Right lobe of liver (tissue), 6 donors: ENCODE results near the gene BTF3. TPM values are rescaled to one million over a fixed set of nuclear protein-coding genes. Genes with fewer than 3 reads are reported as not detected.

Source experiments
- ATAC-seq, 4 donors: fragments of 200-7000 bp; cut with Tn5 transposase; one replicate each; pipeline ENCODE4 v1.9.1; 2020; ENCODE audit warnings: mild to moderate bottlenecking in 4 of 4, moderate library complexity in 4 of 4
- DNase-seq, 3 donors: peaks; one replicate each; pipeline ENCODE4 v3.0.0-alpha.2; 2020
- H3K27ac ChIP-seq, 3 donors: fragments of 200-600 bp; one replicate each; pipeline ENCODE4 v1.8.0; 2022
- H3K27me3 ChIP-seq, 2 donors: fragments of 200-600 bp; one replicate each; pipeline ENCODE4 v1.8.0; 2022
- H3K36me3 ChIP-seq, 4 donors: fragments of 200-600 bp; sonication (generic) in 1 of 4; one replicate each; pipeline versions ENCODE4 v1.5.1 to v1.8.0; 2017 to 2022; ENCODE audit warnings: control low read depth in 1 of 4
- H3K4me1 ChIP-seq, 4 donors: fragments of 200-600 bp; sonication (generic) in 1 of 4; one replicate each; pipeline versions ENCODE4 v1.5.1 to v1.8.0; 2017 to 2022; ENCODE audit warnings: control low read depth in 1 of 4
- H3K4me3 ChIP-seq, 3 donors: fragments of 200-600 bp; one replicate each; pipeline ENCODE4 v1.8.0; 2022
- H3K9me3 ChIP-seq, 4 donors: fragments of 200-600 bp; sonication (generic) in 1 of 4; one replicate each; pipeline versions ENCODE4 v1.5.1 to v1.8.0; 2017 to 2022; ENCODE audit warnings: control low read depth in 1 of 4
- CTCF ChIP-seq, 4 donors: fragments of 200-600 bp in 3 of 4; fragments of 450-650 bp in 1 of 4; IDR thresholded peaks; one replicate each; pipeline versions ENCODE4 v1.5.1 to v1.8.0; 2016 to 2022; ENCODE audit warnings: antibody characterized with exemption in 4 of 4, mild to moderate bottlenecking in 2 of 4
- POLR2A ChIP-seq: fragments of 450-650 bp; IDR thresholded peaks from one replicate; pipeline ENCODE4 v1.6.1; 2017; ENCODE audit warnings: antibody characterized with exemption, mild to moderate bottlenecking
- WGBS: methylation state at CpG from one replicate; pipeline ENCODE4 v1.1.6; 2018; ENCODE audit warnings: low coverage, low lambda C conversion rate; ENCODE audit not compliant: insufficient coverage; ENCODE audit errors: missing lambda C conversion rate; 5-methylcytosine and 5-hydroxymethylcytosine counted together
- intact Hi-C, 2 donors: fragments of 100-400 bp; cut with DNase I; formaldehyde crosslinking; loops; one replicate each; pipeline versions ENCODE4 v1.11.2 to v1.14.1; 2022
- total RNA-seq, 6 experiments: library from RNA; depleted of rRNA in 2 of 6; stranded (reverse); fragments of >200 nt in 2 of 6; fragmentation: NEBNext Ultra II Directional in 3 of 6; extraction: Animal tissue kit (Norgen Biotek cat#: 25700) in 3 of 6; gene quantifications; one replicate each; pipeline versions ENCODE4 v1.1.0 to v1.2.4, GENCODE V29; 2016 to 2023
- donor health status: DM: no; HTN: yes; CAD: no.
- donor health status: DM: no; HTN: no; CAD: no.
- donor health status: DM: no; HTN: no; CAD: no.
- donor health status: DM: no; HTN: yes; CAD: no.
- donor health status: DM: no; HTN: yes; CAD: no.

Gene BTF3
- total RNA-seq, 6 experiments from 2014 or later = 157 to 250 (median 198) TPM

GRCh38 chr5:73542020-73542419, 43.8 kb downstream of the BTF3 start:
- no peaks in the 10 kb centered on the region for H3K27me3 ChIP-seq
- no peaks in the 10 kb centered on the region for H3K9me3 ChIP-seq
- DNase-seq (no peak), ATAC-seq (no peak)
- no peak overlapping the region for H3K27ac ChIP-seq
- intact Hi-C loops = no loop called here
- H3K36me3 ChIP-seq = no peaks in the 10 kb centered on the region
- no peak overlapping the region for H3K4me3 ChIP-seq
- no peaks in the 10 kb centered on the region for H3K4me1 ChIP-seq
- TF ChIP-seq POLR2A (no peak), CTCF (IDR thresholded peaks at IDR 0.05) (no peak)
- 61% methylated on average over 4 of the region's 4 CpGs for WGBS

- Histone ChIP-seq H3K4me1 (no peaks in the 10 kb centered on the region), H3K27me3 (no peaks in the 10 kb centered on the region), H3K9me3 (no peaks in the 10 kb centered on the region), H3K27ac (no peak overlapping the region), H3K4me3 (no peak overlapping the region), H3K36me3 (no peaks in the 10 kb centered on the region)
- WGBS = 49% methylated on average over 8 of the region's 9 CpGs
- TF ChIP-seq POLR2A (no peak), CTCF (IDR thresholded peaks at IDR 0.05) (no peak)
- DNase-seq (peak in 2 of 3 donors; percentile 52 to 63), ATAC-seq (peak; percentile 46 to 93 (median 66))
- intact Hi-C loops = no loop called here
These were observed 46.5 kb downstream of the BTF3 start for GRCh38 chr5:73544429-73545402.

- Histone ChIP-seq H3K27me3 (no peaks in the 10 kb centered on the region), H3K4me3 (no peak overlapping the region), H3K27ac (no peak overlapping the region), H3K4me1 (no peaks in the 10 kb centered on the region), H3K9me3 (no peaks in the 10 kb centered on the region), H3K36me3 (no peaks in the 10 kb centered on the region)
- TF ChIP-seq POLR2A (no peak), CTCF (IDR thresholded peaks at IDR 0.05) (no peak)
- intact Hi-C loops = no loop called here
- DNase-seq = no peak
- no CpG with 5 or more reads among the region's 1 CpG for WGBS
- ATAC-seq = no peak
These were observed 47.1 kb downstream of the BTF3 start for GRCh38 chr5:73545403-73545779.

GRCh38 chr5:73550016-73550415, 51.8 kb downstream of the BTF3 start:
- Histone ChIP-seq H3K36me3 (peaks cover 0 to 28% (median 7%) of the 10 kb centered on the region in 4 donors), H3K4me3 (no peak overlapping the region), H3K9me3 (no peaks in the 10 kb centered on the region), H3K27me3 (no peaks in the 10 kb centered on the region), H3K4me1 (no peaks in the 10 kb centered on the region), H3K27ac (no peak overlapping the region)
- no peak for DNase-seq
- intact Hi-C loops = no loop called here
- no peak for ATAC-seq
- no peak for TF ChIP-seq POLR2A
- no peak for TF ChIP-seq CTCF (IDR thresholded peaks at IDR 0.05)
- WGBS = 67% methylated on average over 1 of the region's 1 CpG
